SJSA1 (cell line): Measurements from ENCODE around the gene EVA1A. TPM values are rescaled to one million over a fixed set of nuclear protein-coding genes. Genes with fewer than 3 reads are reported as not detected.

Experiments used
- DNase-seq, 2 experiments: peaks; one replicate each; pipeline ENCODE4 v3.0.0-alpha.2; 2015 to 2020; ENCODE audit warnings: low spot score in 2 of 2, low read depth in 1 of 2
- H3K27ac ChIP-seq: fragments of 250-450 bp; sonication (Bioruptor Pico); 2 replicates; pipeline ENCODE4 v1.5.1; 2020; ENCODE audit warnings: mild to moderate bottlenecking, moderate library complexity
- H3K27me3 ChIP-seq: fragments of 250-450 bp; sonication (Bioruptor Pico); replicated peaks from 2 replicates; pipeline ENCODE4 v1.5.1; 2020; ENCODE audit warnings: mild to moderate bottlenecking, moderate library complexity
- H3K36me3 ChIP-seq: fragments of 250-450 bp; sonication (Bioruptor Pico); 2 replicates; pipeline ENCODE4 v1.5.1; 2020; ENCODE audit warnings: mild to moderate bottlenecking
- H3K4me1 ChIP-seq: fragments of 250-450 bp; sonication (Bioruptor Pico); replicated peaks from 2 replicates; pipeline ENCODE4 v1.6.1; 2021; ENCODE audit warnings: mild to moderate bottlenecking
- H3K4me3 ChIP-seq: fragments of 250-450 bp; sonication (Bioruptor Pico); 2 replicates; pipeline ENCODE4 v1.5.1; 2020; ENCODE audit warnings: mild to moderate bottlenecking
- H3K9me3 ChIP-seq: fragments of 250-450 bp; sonication (Bioruptor Pico); replicated peaks from 2 replicates; pipeline ENCODE4 v1.5.1; 2020; ENCODE audit warnings: mild to moderate bottlenecking
- total RNA-seq: library from RNA; depleted of rRNA; stranded (reverse); fragments of >200 nt; shearing (Covaris generic); gene quantifications from 2 replicates; pipeline ENCODE4 v1.2.3, GENCODE V29; 2014

Gene EVA1A
- total RNA-seq, 1 experiment from 2014 or later = 152 TPM

- no peak for DNase-seq
- H3K36me3 ChIP-seq = peaks cover 83% of the 10 kb centered on the region
- no peaks in the 10 kb centered on the region for H3K27me3 ChIP-seq
- no peak overlapping the region for H3K27ac ChIP-seq
- H3K4me3 ChIP-seq = no peak overlapping the region
- H3K4me1 ChIP-seq = peaks cover 48% of the 10 kb centered on the region
- no peaks in the 10 kb centered on the region for H3K9me3 ChIP-seq
Measured at GRCh38 chr2:75552222-75552621, 8.5 kb downstream of the EVA1A start.

GRCh38 chr2:75551434-75551833 is 9.3 kb downstream of the EVA1A start:
- peaks cover 47% of the 10 kb centered on the region for H3K4me1 ChIP-seq
- no peaks in the 10 kb centered on the region for H3K9me3 ChIP-seq
- no peak overlapping the region for H3K4me3 ChIP-seq
- peaks cover 76% of the 10 kb centered on the region for H3K36me3 ChIP-seq
- H3K27ac ChIP-seq = no peak overlapping the region
- no peaks in the 10 kb centered on the region for H3K27me3 ChIP-seq
- DNase-seq = no peak

GRCh38 chr2:75549401-75550253 is 11.1 kb downstream of the EVA1A start:
- Histone ChIP-seq H3K4me3 (no peak overlapping the region), H3K4me1 (peaks cover 33% of the 10 kb centered on the region), H3K27ac (no peak overlapping the region), H3K9me3 (no peaks in the 10 kb centered on the region), H3K27me3 (no peaks in the 10 kb centered on the region), H3K36me3 (peaks cover 75% of the 10 kb centered on the region)
- no peak for DNase-seq

GRCh38 chr2:75548036-75548573 is 12.6 kb downstream of the EVA1A start:
- peaks cover 33% of the 10 kb centered on the region for H3K4me1 ChIP-seq
- peak; percentile 41 to 56 for DNase-seq

GRCh38 chr2:75547345-75548035 is 13.2 kb downstream of the EVA1A start:
- Histone ChIP-seq H3K36me3 (peaks cover 72% of the 10 kb centered on the region), H3K27ac (peak overlapping the region; percentile 7; the same call in 1 of the 2 replicates), H3K27me3 (no peaks in the 10 kb centered on the region), H3K4me1 (peaks cover 33% of the 10 kb centered on the region), H3K9me3 (no peaks in the 10 kb centered on the region), H3K4me3 (no peak overlapping the region)
- DNase-seq = peak in 1 of 2 experiments; percentile 28

More at GRCh38 chr2:75548036-75548573, 12.6 kb downstream of the EVA1A start:
- Histone ChIP-seq H3K4me3 (no peak overlapping the region), H3K27me3 (no peaks in the 10 kb centered on the region), H3K27ac (no peak overlapping the region; the same call in 1 of the 2 replicates), H3K9me3 (no peaks in the 10 kb centered on the region), H3K36me3 (peaks cover 73% of the 10 kb centered on the region)

- Histone ChIP-seq H3K36me3 (peaks cover 72% of the 10 kb centered on the region), H3K4me3 (no peak overlapping the region), H3K9me3 (no peaks in the 10 kb centered on the region), H3K4me1 (peaks cover 33% of the 10 kb centered on the region), H3K27ac (no peak overlapping the region), H3K27me3 (no peaks in the 10 kb centered on the region)
- no peak for DNase-seq
Measured at GRCh38 chr2:75545922-75546321, 14.8 kb downstream of the EVA1A start.

- Histone ChIP-seq H3K36me3 (peaks cover 72% of the 10 kb centered on the region), H3K4me1 (peaks cover 31% of the 10 kb centered on the region), H3K27me3 (no peaks in the 10 kb centered on the region), H3K9me3 (no peaks in the 10 kb centered on the region), H3K27ac (no peak overlapping the region), H3K4me3 (no peak overlapping the region)
- DNase-seq = no peak
Measured at GRCh38 chr2:75545387-75545786, 15.4 kb downstream of the EVA1A start.

GRCh38 chr2:75543446-75543845 is 17.3 kb downstream of the EVA1A start:
- no peaks in the 10 kb centered on the region for H3K9me3 ChIP-seq
- no peak overlapping the region for H3K27ac ChIP-seq
- H3K4me3 ChIP-seq = no peak overlapping the region
- no peak for DNase-seq
- no peaks in the 10 kb centered on the region for H3K27me3 ChIP-seq
- peaks cover 16% of the 10 kb centered on the region for H3K4me1 ChIP-seq
- peaks cover 70% of the 10 kb centered on the region for H3K36me3 ChIP-seq

GRCh38 chr2:75541430-75541829 is 19.3 kb downstream of the EVA1A start:
- Histone ChIP-seq H3K27me3 (no peaks in the 10 kb centered on the region), H3K36me3 (peaks cover 80% of the 10 kb centered on the region), H3K4me1 (no peaks in the 10 kb centered on the region), H3K9me3 (0 out of 2 replicates have a peak, but pooled peaks cover 3% of the 10 kb centered on the region), H3K4me3 (no peak overlapping the region), H3K27ac (no peak overlapping the region)
- no peak for DNase-seq

GRCh38 chr2:75540994-75541393 is 19.7 kb downstream of the EVA1A start:
- no peaks in the 10 kb centered on the region for H3K27me3 ChIP-seq
- DNase-seq = no peak

GRCh38 chr2:75539955-75540716 is 20.6 kb downstream of the EVA1A start:
- Histone ChIP-seq H3K9me3 (0 out of 2 replicates have a peak, but pooled peaks cover 3% of the 10 kb centered on the region), H3K4me1 (no peaks in the 10 kb centered on the region), H3K27me3 (no peaks in the 10 kb centered on the region), H3K27ac (no peak overlapping the region), H3K36me3 (peaks cover 70% of the 10 kb centered on the region), H3K4me3 (no peak overlapping the region)
- no peak for DNase-seq

More at GRCh38 chr2:75540994-75541393, 19.7 kb downstream of the EVA1A start:
- no peaks in the 10 kb centered on the region for H3K4me1 ChIP-seq
- 0 out of 2 replicates have a peak, but pooled peaks cover 3% of the 10 kb centered on the region for H3K9me3 ChIP-seq
- no peak overlapping the region for H3K27ac ChIP-seq
- H3K4me3 ChIP-seq = no peak overlapping the region
- peaks cover 75% of the 10 kb centered on the region for H3K36me3 ChIP-seq

GRCh38 chr2:75538521-75539490 is 21.9 kb downstream of the EVA1A start:
- no peak overlapping the region for H3K4me3 ChIP-seq
- H3K36me3 ChIP-seq = peaks cover 58% of the 10 kb centered on the region
- DNase-seq = no peak
- H3K4me1 ChIP-seq = no peaks in the 10 kb centered on the region
- no peak overlapping the region for H3K27ac ChIP-seq
- H3K9me3 ChIP-seq = 0 out of 2 replicates have a peak, but pooled peaks cover 3% of the 10 kb centered on the region
- no peaks in the 10 kb centered on the region for H3K27me3 ChIP-seq
